B cell (primary cell): ENCODE measurements around the gene OR56B4. TPM values are rescaled to one million over a fixed set of nuclear protein-coding genes. Genes with fewer than 3 reads are reported as not detected.

Source experiments
- ATAC-seq: fragments of 200-7000 bp; cut with Tn5 transposase; one replicate; pipeline ENCODE4 v1.10.0; 2021; ENCODE audit warnings: low read depth, mild to moderate bottlenecking, moderate number of reproducible peaks, moderate library complexity
- CTCF ChIA-PET: fragments of 350-600 bp; sonication (Branson Sonifier 250); formaldehyde crosslinking; loops from one replicate; lab custom pipeline; 2021; ENCODE audit warnings: antibody characterized with exemption, inconsistent platforms; lab: Charles Lee
- POLR2A ChIA-PET: fragments of 350-600 bp; sonication (Branson Sonifier 250); formaldehyde crosslinking; loops from one replicate; lab custom pipeline; 2021; ENCODE audit warnings: antibody characterized with exemption; lab: Charles Lee
- DNase-seq: peaks from one replicate; pipeline ENCODE4 v3.0.0; 2013
- H2AFZ ChIP-seq: 2 replicates; pipeline ENCODE4 v1.6.1; 2012; ENCODE audit warnings: mild to moderate bottlenecking, low read depth, low read length; ENCODE audit not compliant: insufficient read depth, poor library complexity, severe bottlenecking
- H3K27ac ChIP-seq, 2 donors: 1 replicate in 1 of 2; 2 replicates in 1 of 2; pipeline ENCODE4 v1.5.1; 2012 to 2013; ENCODE audit warnings: low read length in 2 of 2, mild to moderate bottlenecking in 2 of 2, moderate library complexity in 1 of 2
- H3K27me3 ChIP-seq, 4 experiments: fragments of 200-600 bp in 1 of 4; sonication (generic) in 1 of 4; replicated peaks in 1 of 4; 1 replicate in 2 of 4; 2 replicates in 2 of 4; pipeline versions ENCODE4 v1.6.1 to v1.7.0; 2013 to 2016; ENCODE audit warnings: low read length in 3 of 4, mild to moderate bottlenecking in 2 of 4, mixed read lengths in 1 of 4, moderate library complexity in 1 of 4; ENCODE audit not compliant: insufficient read depth in 4 of 4, control insufficient read depth in 3 of 4; ENCODE audit errors: control extremely low read depth in 1 of 4
- H3K36me3 ChIP-seq, 2 experiments: replicated peaks in 1 of 2; 1 replicate in 1 of 2; 2 replicates in 1 of 2; pipeline versions ENCODE4 v1.6.1 to v1.7.1; 2013; ENCODE audit warnings: low read length in 1 of 2; ENCODE audit not compliant: insufficient read depth in 2 of 2, control insufficient read depth in 1 of 2; ENCODE audit errors: control extremely low read depth in 1 of 2, extremely low read depth in 1 of 2
- H3K4me1 ChIP-seq, 2 donors: fragments of 200-600 bp in 1 of 2; sonication (generic) in 1 of 2; 1 replicate in 1 of 2; 2 replicates in 1 of 2; pipeline versions ENCODE4 v1.5.1 to v1.6.1; 2013 to 2017; ENCODE audit warnings: low read length in 2 of 2; ENCODE audit not compliant: control insufficient read depth in 2 of 2, insufficient read depth in 2 of 2
- H3K4me2 ChIP-seq: replicated peaks from 2 replicates; pipeline ENCODE3; 2012; ENCODE audit warnings: mild to moderate bottlenecking, low read depth, low read length; ENCODE audit not compliant: poor library complexity, severe bottlenecking
- H3K4me3 ChIP-seq, 5 experiments: fragments of 200-600 bp in 1 of 5; sonication (generic) in 1 of 5; 1 replicate in 3 of 5; 2 replicates in 2 of 5; pipeline versions ENCODE4 v1.5.1 to v1.7.0; 2011 to 2016; ENCODE audit warnings: low read length in 4 of 5, mild to moderate bottlenecking in 4 of 5, low read depth in 2 of 5, control low read depth in 1 of 5, moderate library complexity in 1 of 5; ENCODE audit not compliant: insufficient read depth in 1 of 5; ENCODE audit errors: control extremely low read depth in 1 of 5, extremely low read depth in 1 of 5
- H3K79me2 ChIP-seq: fragments of 200-600 bp; sonication (generic); one replicate; pipeline ENCODE4 v1.6.0; 2016; ENCODE audit warnings: low read length; ENCODE audit not compliant: control insufficient read depth, insufficient read depth
- H3K9ac ChIP-seq: fragments of 200-600 bp; sonication (generic); 2 replicates; pipeline ENCODE4 v1.6.1; 2017; ENCODE audit warnings: mild to moderate bottlenecking, low read length, moderate library complexity
- H3K9me3 ChIP-seq, 3 donors: one replicate each; pipeline versions ENCODE4 v1.6.1 to v1.7.1; 2013; ENCODE audit warnings: low read length in 2 of 3; ENCODE audit not compliant: control insufficient read depth in 2 of 3, insufficient read depth in 1 of 3; ENCODE audit errors: control extremely low read depth in 1 of 3
- H4K20me1 ChIP-seq: 2 replicates; pipeline ENCODE4 v1.6.0; 2012; ENCODE audit warnings: mild to moderate bottlenecking, low read length; ENCODE audit not compliant: insufficient read depth, control insufficient read depth, poor library complexity, severe bottlenecking
- H3K27ac Mint-ChIP-seq: one replicate; pipeline ENCODE4 v1.8.0; 2021; ENCODE audit warnings: mixed read lengths
- H3K27me3 Mint-ChIP-seq: one replicate; pipeline ENCODE4 v1.8.0; 2021; ENCODE audit warnings: mixed read lengths
- H3K4me1 Mint-ChIP-seq: one replicate; pipeline ENCODE4 v1.8.0; 2021; ENCODE audit warnings: mixed read lengths
- H3K4me3 Mint-ChIP-seq: one replicate; pipeline ENCODE4 v1.8.0; 2021; ENCODE audit warnings: mixed read lengths
- H3K9me3 Mint-ChIP-seq: one replicate; pipeline ENCODE4 v1.8.0; 2022; ENCODE audit warnings: mixed read lengths; ENCODE audit not compliant: insufficient read depth
- CTCF ChIP-seq: fragments of 200-600 bp; IDR thresholded peaks from one replicate; pipeline ENCODE4 v1.8.0; 2022; ENCODE audit warnings: antibody characterized with exemption, mild to moderate bottlenecking
- EZH2 ChIP-seq: IDR thresholded peaks from 2 replicates; pipeline ENCODE4 v1.6.1; 2012; ENCODE audit warnings: borderline replicate concordance, low read depth, mild to moderate bottlenecking, moderate library complexity, low read length; ENCODE audit not compliant: insufficient read depth, poor library complexity, severe bottlenecking
- whole genome bisulfite sequencing: methylation state at CpG from one replicate; pipeline ENCODE4 v1.1.5; 2013; ENCODE audit warnings: missing lambda C conversion rate; ENCODE audit not compliant: insufficient coverage; 5-methylcytosine and 5-hydroxymethylcytosine counted together
- intact Hi-C: fragments of 100-400 bp; cut with micrococcal nuclease; formaldehyde crosslinking; loops from one replicate; pipeline ENCODE4 v1.10.0; 2022
- polyA plus RNA-seq: library from polyadenylated mRNA; depleted of rRNA; stranded (reverse); fragments of >200 nt; gene quantifications from 2 replicates; pipeline ENCODE4 v1.2.3, GENCODE V29; 2012
- total RNA-seq, 2 donors: library from RNA; stranded (reverse); fragments of 120-200 nt in 1 of 2; gene quantifications; 1 replicate in 1 of 2; 2 replicates in 1 of 2; pipeline versions ENCODE4 v1.2.3 to v1.2.4, GENCODE V29; 2013 to 2022

The OR56B4 gene
- total and polyA plus RNA-seq, 2 donors (not counting 1 experiment from before 2014, with no cell fraction given), result not detected

- Histone ChIP-seq H3K27ac (no peak overlapping the region), H3K9me3 (no peaks in the 10 kb centered on the region), H2AFZ (no peak overlapping the region), H3K4me1 (no peaks in the 10 kb centered on the region), H3K4me2 (no peak overlapping the region), H3K36me3 (no peaks in the 10 kb centered on the region), H3K79me2 (no peaks in the 10 kb centered on the region), H4K20me1 (no peaks in the 10 kb centered on the region), H3K27me3 (no peaks in the 10 kb centered on the region), H3K9ac (no peak overlapping the region), H3K4me3 (no peak overlapping the region)
- DNase-seq (no peak), ATAC-seq (no peak)
- no peak overlapping the region for H3K27ac Mint-ChIP-seq
- intact Hi-C loops, result no loop called here
- peaks cover 5% of the 10 kb centered on the region for H3K9me3 Mint-ChIP-seq
- H3K27me3 Mint-ChIP-seq, result peaks cover 2% of the 10 kb centered on the region
- no peaks in the 10 kb centered on the region for H3K4me1 Mint-ChIP-seq
- H3K4me3 Mint-ChIP-seq, result no peak overlapping the region
- ChIA-PET CTCF (no interaction called here), POLR2A (no interaction called here)
- no peak for TF ChIP-seq CTCF
- no peak for TF ChIP-seq EZH2
- WGBS, result no CpG with 5 or more reads among the region's 1 CpG
Observed at GRCh38 chr11:6151117-6151516, 43.6 kb downstream of the OR56B4 start.

GRCh38 chr11:6152126-6152525 is 44.6 kb downstream of the OR56B4 start:
- Histone ChIP-seq H3K4me2 (no peak overlapping the region), H3K79me2 (no peaks in the 10 kb centered on the region), H3K4me1 (no peaks in the 10 kb centered on the region), H3K27ac (no peak overlapping the region), H2AFZ (no peak overlapping the region), H4K20me1 (no peaks in the 10 kb centered on the region), H3K4me3 (no peak overlapping the region), H3K27me3 (no peaks in the 10 kb centered on the region), H3K9ac (no peak overlapping the region), H3K36me3 (no peaks in the 10 kb centered on the region), H3K9me3 (no peaks in the 10 kb centered on the region)
- Mint-ChIP-seq H3K9me3 (peaks cover 5% of the 10 kb centered on the region), H3K27ac (no peak overlapping the region), H3K27me3 (peaks cover 7% of the 10 kb centered on the region), H3K4me3 (no peak overlapping the region), H3K4me1 (no peaks in the 10 kb centered on the region)
- DNase-seq (no peak), ATAC-seq (no peak)
- TF ChIP-seq EZH2, result no peak
- TF ChIP-seq CTCF, result no peak
- intact Hi-C loops, result no loop called here
- 100% methylated on average over 1 of the region's 2 CpGs for WGBS
- ChIA-PET CTCF (no interaction called here), POLR2A (no interaction called here)
